Stimulated activated CD4-positive, alpha-beta T cell treated with anti-CD3 and anti-CD28 coated beads, Interleukin-2, amount 100 ng/mL, for 4 hours (primary cell): Measurements from ENCODE around the gene TNRC6B.
"Not testable (repeated sequence)": the region's sequence is repeated elsewhere in the genome, so short reads cannot be mapped to it uniquely, and the experiment has no call there.

Experiments used
- DNase-seq: peaks from one replicate; pipeline ENCODE4 v3.0.0-alpha.2; 2020; ENCODE audit warnings: low read depth

TNRC6B gene, protein sequence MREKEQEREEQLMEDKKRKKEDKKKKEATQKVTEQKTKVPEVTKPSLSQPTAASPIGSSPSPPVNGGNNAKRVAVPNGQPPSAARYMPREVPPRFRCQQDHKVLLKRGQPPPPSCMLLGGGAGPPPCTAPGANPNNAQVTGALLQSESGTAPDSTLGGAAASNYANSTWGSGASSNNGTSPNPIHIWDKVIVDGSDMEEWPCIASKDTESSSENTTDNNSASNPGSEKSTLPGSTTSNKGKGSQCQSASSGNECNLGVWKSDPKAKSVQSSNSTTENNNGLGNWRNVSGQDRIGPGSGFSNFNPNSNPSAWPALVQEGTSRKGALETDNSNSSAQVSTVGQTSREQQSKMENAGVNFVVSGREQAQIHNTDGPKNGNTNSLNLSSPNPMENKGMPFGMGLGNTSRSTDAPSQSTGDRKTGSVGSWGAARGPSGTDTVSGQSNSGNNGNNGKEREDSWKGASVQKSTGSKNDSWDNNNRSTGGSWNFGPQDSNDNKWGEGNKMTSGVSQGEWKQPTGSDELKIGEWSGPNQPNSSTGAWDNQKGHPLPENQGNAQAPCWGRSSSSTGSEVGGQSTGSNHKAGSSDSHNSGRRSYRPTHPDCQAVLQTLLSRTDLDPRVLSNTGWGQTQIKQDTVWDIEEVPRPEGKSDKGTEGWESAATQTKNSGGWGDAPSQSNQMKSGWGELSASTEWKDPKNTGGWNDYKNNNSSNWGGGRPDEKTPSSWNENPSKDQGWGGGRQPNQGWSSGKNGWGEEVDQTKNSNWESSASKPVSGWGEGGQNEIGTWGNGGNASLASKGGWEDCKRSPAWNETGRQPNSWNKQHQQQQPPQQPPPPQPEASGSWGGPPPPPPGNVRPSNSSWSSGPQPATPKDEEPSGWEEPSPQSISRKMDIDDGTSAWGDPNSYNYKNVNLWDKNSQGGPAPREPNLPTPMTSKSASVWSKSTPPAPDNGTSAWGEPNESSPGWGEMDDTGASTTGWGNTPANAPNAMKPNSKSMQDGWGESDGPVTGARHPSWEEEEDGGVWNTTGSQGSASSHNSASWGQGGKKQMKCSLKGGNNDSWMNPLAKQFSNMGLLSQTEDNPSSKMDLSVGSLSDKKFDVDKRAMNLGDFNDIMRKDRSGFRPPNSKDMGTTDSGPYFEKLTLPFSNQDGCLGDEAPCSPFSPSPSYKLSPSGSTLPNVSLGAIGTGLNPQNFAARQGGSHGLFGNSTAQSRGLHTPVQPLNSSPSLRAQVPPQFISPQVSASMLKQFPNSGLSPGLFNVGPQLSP (N-terminal part only)

GRCh38 chr22:40177738-40178416 lies at the start of gene TNRC6B:
TNRC6B (plus strand) TSS chr22:40177925; CDS start chr22:40178136, 211 bp downstream.
- peak; percentile 73 for DNase-seq

DNA sequence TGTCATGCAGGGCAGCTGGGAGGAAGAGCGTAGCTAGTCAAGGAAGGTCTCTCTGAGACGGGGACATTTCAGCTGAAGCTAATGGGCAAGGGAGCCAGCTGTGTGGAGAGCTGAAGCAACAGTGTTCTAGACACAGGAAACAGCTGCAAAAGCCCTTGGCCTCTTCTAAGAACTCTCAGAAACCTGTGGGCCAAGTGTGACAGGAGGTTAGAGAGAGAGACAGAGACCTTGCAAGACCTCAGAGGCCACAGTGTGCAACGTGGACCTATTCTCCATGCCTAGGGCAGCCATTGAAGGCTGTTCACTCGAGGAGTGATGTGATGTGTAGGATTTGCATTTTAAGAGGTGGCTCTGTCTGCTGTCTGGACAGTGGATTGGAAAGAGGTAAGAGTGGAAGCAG lies 48.7 kb upstream of the TNRC6B start:
- no peak for DNase-seq

DNA sequence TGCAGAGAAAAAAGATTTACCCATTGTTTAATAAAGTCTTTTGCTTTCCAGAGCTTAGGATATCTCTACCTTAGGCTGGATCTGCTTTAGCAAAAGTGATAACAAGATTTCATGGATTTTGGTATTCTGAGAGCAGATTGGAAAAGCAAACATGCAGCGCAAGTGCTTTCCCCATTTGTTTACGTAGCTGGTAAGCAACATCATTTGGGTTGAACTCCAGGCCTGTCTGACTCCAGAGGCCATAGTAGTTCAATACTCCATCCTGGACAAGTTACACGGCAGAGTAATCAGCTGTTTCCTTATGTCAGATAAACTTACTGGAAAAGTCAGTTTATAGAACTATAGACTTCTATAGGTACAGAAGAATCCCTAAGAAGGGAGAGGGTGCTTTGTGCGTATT lies 40.6 kb upstream of the TNRC6B start:
- no peak for DNase-seq

DNA sequence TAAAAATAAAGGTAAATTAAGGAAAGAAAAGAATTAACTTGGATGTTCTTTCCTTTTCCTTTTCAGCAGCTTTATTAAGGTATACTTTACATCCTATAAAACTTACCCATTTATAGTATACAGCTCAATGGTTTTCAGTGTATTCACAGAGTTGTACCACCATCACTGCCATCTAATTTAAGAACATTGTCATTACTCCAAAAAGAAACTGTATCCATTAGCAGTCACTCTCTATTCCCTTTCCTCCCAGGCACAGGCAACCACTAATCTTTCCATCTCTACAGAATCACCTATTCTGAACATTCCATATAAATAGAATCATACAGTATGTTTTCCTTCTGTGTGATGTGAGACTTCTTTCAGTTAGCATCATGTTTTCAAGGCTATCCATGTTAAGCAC lies 38.9 kb upstream of the TNRC6B start:
- no peak for DNase-seq

DNA sequence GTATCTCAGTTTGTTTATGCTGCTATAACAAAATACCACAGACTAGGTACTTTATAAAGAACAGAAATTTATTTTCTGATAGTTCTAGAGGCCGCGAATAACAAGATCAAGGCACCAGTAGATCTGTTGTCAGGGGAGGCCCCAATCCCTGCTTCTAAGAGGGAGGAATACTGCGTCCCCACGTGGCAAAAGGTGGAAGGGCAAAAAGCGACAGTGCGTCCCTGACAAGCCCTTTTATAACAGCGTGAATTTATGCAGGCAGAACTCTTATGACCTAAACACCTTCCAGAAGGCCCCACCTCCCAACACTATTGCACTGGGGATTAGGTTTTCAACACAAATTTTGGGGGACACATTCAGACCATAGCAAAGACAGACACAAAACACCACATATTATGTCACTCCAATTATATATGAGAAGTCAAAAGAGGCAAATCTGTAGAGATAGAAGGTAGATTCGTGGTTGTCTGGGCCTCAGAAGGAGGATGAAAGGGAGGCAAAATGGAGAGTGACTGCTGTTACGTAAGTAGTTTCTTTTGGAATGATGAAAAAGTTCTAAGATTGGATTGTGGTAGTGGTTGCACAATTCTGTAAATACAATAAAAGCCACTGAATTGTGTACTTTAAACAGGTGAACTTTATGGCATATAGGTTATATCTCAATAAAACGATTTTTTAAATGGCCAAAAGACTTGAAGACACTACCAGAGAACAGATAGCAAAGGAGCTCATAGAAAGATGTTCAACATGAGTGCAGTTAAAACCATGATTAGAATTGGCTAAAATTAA lies 30.1 kb upstream of the TNRC6B start:
- DNase-seq: no peak

DNA sequence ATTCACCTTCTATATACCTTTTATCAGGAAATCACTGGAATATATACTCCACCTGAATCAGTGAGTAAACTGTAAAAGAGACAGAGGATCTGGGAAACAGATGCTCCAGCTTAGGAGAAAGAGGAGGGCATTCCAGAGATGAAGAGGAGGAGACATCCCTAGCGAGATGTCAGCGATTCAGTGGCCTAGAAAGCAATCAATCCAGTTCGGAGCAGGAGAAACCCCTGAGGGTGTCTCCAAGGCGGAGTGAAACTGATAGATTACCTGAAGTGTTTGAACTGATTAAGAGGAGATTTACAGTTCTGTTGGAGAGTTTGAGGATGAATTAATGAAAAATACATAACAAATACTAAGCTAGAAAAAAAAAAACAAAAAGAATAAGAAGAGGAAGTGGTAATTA lies 24.5 kb upstream of the TNRC6B start:
- DNase-seq: no peak

DNA sequence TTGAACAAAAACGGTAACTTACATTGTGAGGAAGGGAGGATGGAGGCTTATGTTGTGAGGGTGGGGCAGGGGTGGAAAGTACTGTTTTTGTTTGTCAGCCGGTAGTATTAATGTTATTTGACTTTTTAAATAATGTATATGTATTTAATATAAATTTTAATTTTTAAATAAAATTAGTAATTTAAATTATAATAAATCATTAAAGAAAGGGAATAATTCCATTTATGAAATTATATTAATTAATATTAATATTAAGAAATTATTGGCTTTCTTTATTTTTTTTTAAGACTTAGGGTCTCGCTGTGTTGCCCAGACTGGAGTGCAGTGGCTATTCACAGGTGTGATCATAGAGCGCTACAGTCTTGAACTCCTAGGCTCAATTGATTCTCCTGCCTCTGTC lies 24.0 kb upstream of the TNRC6B start:
- DNase-seq: no peak

DNA sequence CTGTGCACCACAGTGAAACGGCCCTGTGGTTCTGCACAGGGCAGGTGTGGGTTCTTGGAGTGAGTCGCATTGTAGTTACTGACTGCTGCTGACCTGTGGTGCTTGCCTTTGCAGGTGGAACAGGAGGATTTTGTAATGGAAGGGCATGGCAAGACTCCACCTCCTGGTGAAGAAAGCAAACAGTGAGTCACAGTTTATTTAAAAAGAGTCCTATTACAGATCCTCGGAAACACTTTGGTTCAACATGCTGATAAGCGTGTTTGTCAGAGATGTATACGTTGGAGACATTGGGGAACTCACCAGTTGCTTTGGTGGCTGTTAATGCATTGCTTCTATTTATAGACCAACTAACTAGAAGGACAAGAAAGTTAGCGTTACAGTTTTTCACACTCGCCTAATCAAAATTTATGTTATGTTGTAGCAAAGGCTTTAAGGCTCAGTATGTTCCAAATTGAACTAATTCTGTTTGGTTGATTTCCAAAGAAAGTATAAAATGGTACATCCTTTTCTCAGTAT lies 21.7 kb upstream of the TNRC6B start:
- no peak for DNase-seq

GRCh38 chr22:40156682-40157081 lies 21.0 kb upstream of the TNRC6B start:
- not testable (repeated sequence) for DNase-seq

DNA sequence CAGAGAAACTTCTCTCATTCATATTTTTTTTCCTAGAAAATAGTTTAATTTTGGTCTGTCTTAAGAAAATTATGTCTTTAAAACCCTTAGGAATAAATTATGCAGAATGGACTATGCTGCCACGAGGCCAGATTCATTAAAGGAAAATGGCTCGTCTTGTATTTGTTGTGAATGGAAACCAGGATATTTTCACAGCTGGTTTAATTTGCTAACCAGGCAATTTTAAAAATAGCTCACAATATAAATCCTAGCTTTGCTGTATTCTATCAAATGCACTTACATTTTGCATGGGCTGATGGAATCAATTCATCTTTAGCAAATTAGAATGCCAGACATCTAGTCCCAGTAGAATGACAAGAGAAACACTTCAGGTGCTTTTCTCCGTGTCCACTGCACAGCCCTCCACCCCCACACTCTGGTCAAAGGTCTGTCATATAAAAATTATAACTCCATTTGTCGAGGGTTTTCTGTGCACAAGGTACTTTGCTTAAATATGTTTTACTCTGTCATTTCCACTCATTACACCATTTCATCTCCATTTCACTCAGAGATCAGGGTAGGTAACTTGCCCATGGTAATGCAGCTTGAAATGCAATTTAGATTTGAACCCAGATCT lies 20.3 kb upstream of the TNRC6B start:
- DNase-seq: no peak

GRCh38 chr22:40161194-40161593 lies 16.5 kb upstream of the TNRC6B start:
- no peak for DNase-seq

GRCh38 chr22:40165537-40165936 lies 12.2 kb upstream of the TNRC6B start:
- not testable (repeated sequence) for DNase-seq

GRCh38 chr22:40175611-40176244 lies 2.0 kb upstream of the TNRC6B start:
- DNase-seq: no peak

DNA sequence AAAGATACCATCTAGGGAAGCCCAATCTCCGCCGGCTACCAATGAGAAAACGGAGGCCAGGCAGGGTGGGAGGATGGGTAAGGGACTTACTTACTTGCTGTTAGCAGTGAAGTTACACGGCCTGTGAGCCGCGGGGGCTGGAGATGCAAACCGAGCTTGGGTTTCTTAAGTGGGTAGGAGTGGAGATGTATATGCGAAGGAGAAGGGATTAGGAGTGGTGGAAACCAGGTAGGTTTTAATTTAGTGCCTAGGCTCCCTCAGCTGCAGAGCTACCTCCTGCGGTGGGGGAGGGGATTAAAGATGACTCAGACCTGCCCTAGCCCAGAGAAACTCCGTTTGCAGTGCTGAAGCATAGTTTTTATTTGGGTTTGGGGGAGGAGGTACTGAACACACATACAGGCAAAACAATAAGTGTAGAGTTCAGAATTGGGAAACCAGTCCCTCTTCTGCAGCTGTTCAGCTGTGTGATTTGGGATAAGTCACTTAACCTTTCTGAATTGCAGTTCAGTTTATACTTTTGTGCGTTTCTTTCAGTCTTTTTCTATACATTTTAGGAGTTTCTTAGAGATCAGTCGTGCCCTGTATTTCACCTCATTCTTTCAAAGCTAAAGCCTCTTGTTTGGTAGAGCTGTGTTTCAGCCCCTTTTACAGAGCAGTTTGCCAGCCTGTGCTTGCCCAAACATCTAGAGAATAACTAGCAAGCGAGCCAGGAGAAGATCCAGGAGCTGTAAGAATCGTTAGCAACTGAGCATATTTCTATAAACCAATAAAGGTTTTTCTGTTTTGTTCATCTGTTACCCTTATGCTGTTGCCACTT lies 596 bp upstream of the TNRC6B start:
- DNase-seq: peak; percentile 76

- DNase-seq: no peak
These were observed 988 bp downstream of the TNRC6B start for GRCh38 chr22:40178417-40179409.

GRCh38 chr22:40179526-40179925 lies 1.8 kb downstream of the TNRC6B start:
- DNase-seq: no peak

DNA sequence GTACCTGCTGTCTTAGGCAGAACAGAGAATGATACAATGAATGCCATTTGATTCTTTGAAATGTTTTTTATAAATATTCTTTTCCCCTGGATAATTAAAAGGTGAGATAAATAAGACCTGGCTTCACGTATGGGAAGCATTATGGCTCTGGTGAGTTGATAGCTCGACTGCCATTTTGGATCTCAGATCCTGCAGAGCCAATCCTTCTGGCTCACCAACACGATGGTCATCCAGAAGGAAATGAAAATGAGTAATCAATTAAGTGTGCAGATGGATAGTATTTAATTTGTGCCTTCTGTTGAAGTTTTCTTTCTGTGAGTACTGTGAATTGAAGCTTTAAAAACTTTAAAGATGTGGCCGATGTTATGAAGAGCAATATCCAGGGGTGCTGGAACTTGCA lies 2.7 kb downstream of the TNRC6B start:
- DNase-seq: no peak

DNA sequence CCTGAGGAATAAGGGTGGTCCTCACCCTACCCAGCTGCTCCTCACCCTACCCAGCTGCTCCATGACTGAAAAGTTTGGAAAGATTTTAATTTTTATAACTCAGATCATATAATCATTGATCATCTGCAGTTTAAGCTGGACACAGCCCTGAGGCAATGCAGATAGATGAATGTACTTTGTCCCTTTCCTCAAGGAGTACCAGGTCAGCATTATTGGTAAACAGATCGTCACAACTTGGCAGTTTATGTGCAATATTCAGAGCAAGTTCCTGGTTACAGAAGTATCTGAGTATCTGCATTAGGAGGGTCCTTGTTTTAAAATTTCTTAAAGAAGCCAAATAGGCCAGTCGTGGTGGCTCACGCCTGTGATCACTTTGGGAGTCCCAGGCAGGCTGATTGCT lies 3.6 kb downstream of the TNRC6B start:
- DNase-seq: no peak
